HUES64 (cell line): Measurements from ENCODE around the gene IL17C.
"Not testable (repeated sequence)": the region's sequence is repeated elsewhere in the genome, so short reads cannot be mapped to it uniquely, and the experiment has no call there.

Experiments
- H3K27ac ChIP-seq: 2 replicates; pipeline ENCODE4 v1.7.0; 2013; ENCODE audit warnings: low read depth, low read length, inconsistent platforms
- H3K27me3 ChIP-seq: 2 replicates; pipeline ENCODE4 v1.6.1; 2013; ENCODE audit warnings: mild to moderate bottlenecking, low read length; ENCODE audit not compliant: insufficient read depth
- H3K36me3 ChIP-seq: 2 replicates; pipeline ENCODE4 v1.6.1; 2013; ENCODE audit warnings: mild to moderate bottlenecking, low read length; ENCODE audit not compliant: insufficient read depth
- H3K4me1 ChIP-seq: 2 replicates; pipeline ENCODE4 v1.6.1; 2013; ENCODE audit warnings: mild to moderate bottlenecking, low read length, moderate library complexity; ENCODE audit not compliant: insufficient read depth
- H3K4me3 ChIP-seq: 2 replicates; pipeline ENCODE4 v1.5.1; 2013; ENCODE audit warnings: mild to moderate bottlenecking, low read length, moderate library complexity
- H3K9ac ChIP-seq: 2 replicates; pipeline ENCODE4 v1.6.1; 2013; ENCODE audit warnings: mild to moderate bottlenecking, low read depth, low read length
- H3K9me3 ChIP-seq: 2 replicates; pipeline ENCODE4 v1.6.1; 2013; ENCODE audit warnings: low read depth, low read length; ENCODE audit not compliant: insufficient read depth
- WGBS: fragments of 150-250, 120-280 bp; methylation state at CpG from one replicate; pipeline ENCODE4 v1.1.7; 2013; ENCODE audit warnings: missing lambda C conversion rate; 5-methylcytosine and 5-hydroxymethylcytosine counted together

The IL17C gene

GRCh38 chr16:88599092-88599733 is 39.2 kb upstream of the IL17C start:
- H3K27ac ChIP-seq = no peak overlapping the region
- H3K9me3 ChIP-seq = no peaks in the 10 kb centered on the region
- 93% methylated on average over 14 of the region's 14 CpGs for WGBS
- no peaks in the 10 kb centered on the region for H3K27me3 ChIP-seq
- no peak overlapping the region for H3K9ac ChIP-seq
- H3K36me3 ChIP-seq = peaks cover 61% of the 10 kb centered on the region
- no peaks in the 10 kb centered on the region for H3K4me1 ChIP-seq
- H3K4me3 ChIP-seq = no peak overlapping the region

GRCh38 chr16:88599825-88600538 is 38.4 kb upstream of the IL17C start:
- peaks cover 63% of the 10 kb centered on the region for H3K36me3 ChIP-seq

GRCh38 chr16:88600539-88600896 is 37.9 kb upstream of the IL17C start:
- Histone ChIP-seq H3K4me3 (no peak overlapping the region), H3K4me1 (no peaks in the 10 kb centered on the region), H3K27ac (no peak overlapping the region), H3K36me3 (peaks cover 69% of the 10 kb centered on the region), H3K27me3 (no peaks in the 10 kb centered on the region), H3K9ac (no peak overlapping the region; the same call in 1 of the 2 replicates), H3K9me3 (no peaks in the 10 kb centered on the region)
- 98% methylated on average over 6 of the region's 6 CpGs for WGBS

More at GRCh38 chr16:88599825-88600538, 38.4 kb upstream of the IL17C start:
- no peak overlapping the region for H3K4me3 ChIP-seq
- H3K27me3 ChIP-seq = no peaks in the 10 kb centered on the region
- no peak overlapping the region for H3K27ac ChIP-seq
- H3K9me3 ChIP-seq = no peaks in the 10 kb centered on the region
- no peaks in the 10 kb centered on the region for H3K4me1 ChIP-seq
- WGBS = 95% methylated on average over 25 of the region's 25 CpGs
- no peak overlapping the region for H3K9ac ChIP-seq

- 88% methylated on average over 9 of the region's 9 CpGs for WGBS
- no peaks in the 10 kb centered on the region for H3K27me3 ChIP-seq
- H3K27ac ChIP-seq = no peak overlapping the region
- H3K4me3 ChIP-seq = no peak overlapping the region
- no peaks in the 10 kb centered on the region for H3K4me1 ChIP-seq
- no peak overlapping the region for H3K9ac ChIP-seq
- peaks cover 78% of the 10 kb centered on the region for H3K36me3 ChIP-seq
- H3K9me3 ChIP-seq = no peaks in the 10 kb centered on the region
Observed at GRCh38 chr16:88601313-88602036, 36.9 kb upstream of the IL17C start.

- Histone ChIP-seq H3K27me3 (no peaks in the 10 kb centered on the region), H3K9ac (no peak overlapping the region), H3K9me3 (no peaks in the 10 kb centered on the region), H3K4me1 (no peaks in the 10 kb centered on the region), H3K4me3 (no peak overlapping the region), H3K36me3 (peaks cover 82% of the 10 kb centered on the region), H3K27ac (no peak overlapping the region)
- WGBS = 88% methylated on average over 7 of the region's 7 CpGs
Observed at GRCh38 chr16:88602091-88602490, 36.3 kb upstream of the IL17C start.

GRCh38 chr16:88605186-88606147 is 32.9 kb upstream of the IL17C start:
- no peak overlapping the region for H3K4me3 ChIP-seq
- H3K27me3 ChIP-seq = no peaks in the 10 kb centered on the region
- no peaks in the 10 kb centered on the region for H3K4me1 ChIP-seq
- no peak overlapping the region for H3K27ac ChIP-seq
- no peak overlapping the region for H3K9ac ChIP-seq
- WGBS = 94% methylated on average over 20 of the region's 20 CpGs
- no peaks in the 10 kb centered on the region for H3K9me3 ChIP-seq
- H3K36me3 ChIP-seq = peaks cover 76% of the 10 kb centered on the region

- H3K9me3 ChIP-seq = no peaks in the 10 kb centered on the region
- H3K27ac ChIP-seq = no peak overlapping the region
- H3K9ac ChIP-seq = no peak overlapping the region
- no peaks in the 10 kb centered on the region for H3K27me3 ChIP-seq
- peaks cover 69% of the 10 kb centered on the region for H3K36me3 ChIP-seq
- 0 out of 2 replicates have a peak, but pooled peaks cover 3% of the 10 kb centered on the region for H3K4me1 ChIP-seq
- 96% methylated on average over 17 of the region's 17 CpGs for WGBS
- no peak overlapping the region for H3K4me3 ChIP-seq
Observed at GRCh38 chr16:88606148-88606757, 32.1 kb upstream of the IL17C start.

GRCh38 chr16:88608076-88608475 is 30.3 kb upstream of the IL17C start:
- Histone ChIP-seq H3K4me1 (0 out of 2 replicates have a peak, but pooled peaks cover 3% of the 10 kb centered on the region), H3K9me3 (no peaks in the 10 kb centered on the region), H3K9ac (no peak overlapping the region), H3K36me3 (peaks cover 56% of the 10 kb centered on the region), H3K27me3 (no peaks in the 10 kb centered on the region), H3K4me3 (no peak overlapping the region), H3K27ac (no peak overlapping the region)
- WGBS = 92% methylated on average over 6 of the region's 6 CpGs

GRCh38 chr16:88609426-88609825 is 28.9 kb upstream of the IL17C start:
- H3K4me1 ChIP-seq, H3K9ac ChIP-seq, H3K27ac ChIP-seq, H3K9me3 ChIP-seq, H3K4me3 ChIP-seq, H3K27me3 ChIP-seq: not testable (repeated sequence)
- WGBS = 97% methylated on average over 8 of the region's 8 CpGs
- peaks cover 60% of the 10 kb centered on the region for H3K36me3 ChIP-seq

GRCh38 chr16:88610080-88610479 is 28.3 kb upstream of the IL17C start:
- H3K27ac ChIP-seq = no peak overlapping the region
- 0 out of 2 replicates have a peak, but pooled peaks cover 3% of the 10 kb centered on the region for H3K4me1 ChIP-seq
- no peak overlapping the region for H3K4me3 ChIP-seq
- no peaks in the 10 kb centered on the region for H3K9me3 ChIP-seq
- peaks cover 54% of the 10 kb centered on the region for H3K36me3 ChIP-seq
- no peaks in the 10 kb centered on the region for H3K27me3 ChIP-seq
- WGBS = 90% methylated on average over 6 of the region's 6 CpGs
- no peak overlapping the region for H3K9ac ChIP-seq
